ENCODE data around the gene OR12D1.
"Not testable (repeated sequence)": the region's sequence is repeated elsewhere in the genome, so short reads cannot be mapped to it uniquely, and the experiment has no call there.

The OR12D1 gene

DNA sequence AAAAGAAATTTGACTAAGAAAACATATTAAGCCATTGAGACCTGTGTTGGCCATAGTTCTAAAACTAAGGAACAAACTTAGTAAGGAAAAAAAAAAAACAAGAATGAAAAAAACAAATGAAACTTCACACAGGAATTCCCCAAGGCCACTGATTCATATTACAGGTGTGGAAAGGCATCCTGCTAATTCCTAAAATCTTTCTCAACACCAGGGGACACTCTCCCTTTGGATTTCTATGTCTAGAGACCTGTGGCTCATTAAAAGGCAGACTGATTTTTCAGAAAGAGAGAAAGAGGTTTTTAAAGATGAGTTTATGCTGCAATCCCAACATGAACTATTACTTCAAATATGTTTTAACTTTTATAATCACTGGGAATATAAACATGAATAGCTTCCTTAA lies at the start of gene OR12D1:
Gene OR12D1 (plus strand): TSS at position 341 of the 400 bp plus-strand sequence.
- Histone ChIP-seq H3K9ac (ENCODE audit: low read depth, low read length) (no peak within 1 kb of the TSS), H3K9me3 (ENCODE audit: control insufficient read depth, insufficient read depth, low read length) (peaks cover 2% of the 10 kb centered on the region; the same call in 1 of the 2 replicates), H3K4me1 (ENCODE audit: insufficient read depth, low read length) (no peaks in the 10 kb centered on the region), H3K36me3 (ENCODE audit: insufficient read depth, low read length) (no peaks in the 10 kb centered on the region)

DNA sequence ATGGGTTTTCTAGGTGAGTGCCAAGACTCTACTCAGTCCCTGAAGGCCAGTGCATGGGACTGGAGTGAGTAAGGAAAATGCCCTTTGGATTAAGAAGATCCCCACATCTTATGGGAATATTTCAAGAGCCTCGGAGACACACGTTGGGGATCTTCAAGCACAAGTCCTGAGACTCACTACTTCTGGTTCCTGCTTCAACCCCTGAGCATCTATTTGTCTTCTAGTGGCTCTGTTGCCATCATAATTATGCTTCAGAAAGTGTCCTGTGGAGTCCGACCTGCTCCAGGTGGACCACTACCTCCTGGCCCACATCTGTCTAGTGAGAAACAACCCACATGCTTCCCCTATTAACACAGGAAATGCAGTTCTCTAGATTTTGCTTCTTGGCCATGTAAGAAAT lies 46.0 kb upstream of the OR12D1 start, which contains the start of gene OR5V1:
Gene OR5V1 (minus strand): TSS at position 101 of the 400 bp plus-strand sequence. CDS start 12,670 bp downstream, outside the sequence.
- no peaks in the 10 kb centered on the region for H3K36me3 ChIP-seq (ENCODE audit: insufficient read depth, low read length)
- no peaks in the 10 kb centered on the region for H3K4me1 ChIP-seq (ENCODE audit: insufficient read depth, low read length)
- H3K9ac ChIP-seq (ENCODE audit: low read depth, low read length), result no peak within 1 kb of the TSS
- H3K9me3 ChIP-seq (ENCODE audit: control insufficient read depth, insufficient read depth, low read length), result no peaks in the 10 kb centered on the region

DNA sequence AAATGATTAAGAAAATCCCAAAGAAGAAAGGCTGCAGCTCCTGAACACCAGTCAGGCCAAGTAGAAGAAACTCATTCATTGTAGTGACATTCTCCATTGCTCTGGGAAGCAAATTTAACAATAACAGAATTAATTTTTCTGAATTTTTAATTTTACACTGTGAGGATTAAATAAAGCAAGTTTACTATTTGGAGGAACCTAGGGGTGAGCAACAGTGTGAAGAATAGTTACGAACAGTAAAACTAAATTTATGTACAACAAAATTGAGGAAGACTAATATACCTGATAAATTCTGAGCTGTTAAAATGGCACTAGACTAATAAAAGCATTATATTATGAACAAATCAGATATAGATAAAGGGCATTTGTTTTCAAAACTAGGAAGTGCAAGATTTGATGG lies 39.5 kb upstream of the OR12D1 start, which contains the start of gene OR12D3:
Gene OR12D3 (minus strand): TSS at position 101 of the 400 bp plus-strand sequence. CDS start 4 bp downstream, at position 97.
- no peaks in the 10 kb centered on the region for H3K36me3 ChIP-seq (ENCODE audit: insufficient read depth, low read length)
- H3K4me1 ChIP-seq (ENCODE audit: insufficient read depth, low read length), result no peaks in the 10 kb centered on the region
- no peak within 1 kb of the TSS for H3K9ac ChIP-seq (ENCODE audit: low read depth, low read length)
- no peaks in the 10 kb centered on the region for H3K9me3 ChIP-seq (ENCODE audit: control insufficient read depth, insufficient read depth, low read length)

GRCh38 chr6:29376003-29376402 lies 38.7 kb upstream of the OR12D1 start:
- no peaks in the 10 kb centered on the region for H3K4me1 ChIP-seq (ENCODE audit: insufficient read depth, low read length)

DNA sequence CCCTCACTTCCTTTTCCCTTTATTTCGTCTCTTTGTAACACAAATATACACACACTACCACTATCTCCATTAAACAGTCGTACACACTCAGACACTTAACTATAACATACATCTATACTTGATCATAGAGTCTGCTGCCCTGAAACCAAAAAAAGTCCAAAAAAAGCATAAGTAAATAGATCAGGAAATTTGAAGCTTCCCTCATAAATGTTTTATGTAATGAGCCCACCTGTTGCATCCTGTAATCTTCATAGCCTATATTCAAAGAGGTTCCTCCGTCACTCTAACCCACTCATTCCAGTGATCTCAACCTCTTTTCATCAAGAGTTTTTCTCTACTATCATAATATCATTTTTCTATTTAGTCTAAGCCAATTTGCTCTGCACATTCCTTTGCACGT lies 26.2 kb upstream of the OR12D1 start:
- H3K4me1 ChIP-seq (ENCODE audit: insufficient read depth, low read length), result no peaks in the 10 kb centered on the region
- H3K9ac ChIP-seq (ENCODE audit: low read depth, low read length), result no peak overlapping the region
- H3K9me3 ChIP-seq (ENCODE audit: control insufficient read depth, insufficient read depth, low read length), result no peaks in the 10 kb centered on the region
- H3K36me3 ChIP-seq (ENCODE audit: insufficient read depth, low read length), result no peaks in the 10 kb centered on the region

More at GRCh38 chr6:29376003-29376402, 38.7 kb upstream of the OR12D1 start:
- Histone ChIP-seq H3K9ac (ENCODE audit: low read depth, low read length) (no peak overlapping the region), H3K9me3 (ENCODE audit: control insufficient read depth, insufficient read depth, low read length) (no peaks in the 10 kb centered on the region), H3K36me3 (ENCODE audit: insufficient read depth, low read length) (no peaks in the 10 kb centered on the region)

DNA sequence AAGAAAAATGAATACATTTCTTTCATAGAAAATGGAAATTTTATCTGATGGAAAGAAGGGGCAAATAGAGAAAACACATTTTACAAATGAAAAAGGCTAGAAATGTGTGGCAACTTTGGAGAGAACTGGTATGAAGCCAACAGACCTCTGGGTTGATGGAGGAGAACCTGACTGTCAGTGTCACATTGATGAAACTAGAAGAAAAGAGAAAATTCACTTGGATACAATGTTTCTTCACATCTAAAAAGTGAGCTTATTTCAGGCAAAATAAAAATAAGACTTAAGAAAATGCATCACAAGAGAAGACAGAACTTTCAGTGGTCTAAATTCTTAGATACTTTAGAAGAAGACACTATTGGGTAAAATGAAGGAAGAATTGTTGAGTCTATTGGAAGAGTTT lies 19.4 kb upstream of the OR12D1 start, which contains the start of gene OR12D2:
Gene OR12D2 (plus strand): TSS at position 301 of the 400 bp plus-strand sequence. CDS start 1,069 bp downstream, outside the sequence.
- no peaks in the 10 kb centered on the region for H3K4me1 ChIP-seq (ENCODE audit: insufficient read depth, low read length)
- H3K9me3 ChIP-seq (ENCODE audit: control insufficient read depth, insufficient read depth, low read length), result no peaks in the 10 kb centered on the region
- no peaks in the 10 kb centered on the region for H3K36me3 ChIP-seq (ENCODE audit: insufficient read depth, low read length)
- H3K9ac ChIP-seq (ENCODE audit: low read depth, low read length), result no peak within 1 kb of the TSS

- Histone ChIP-seq H3K9ac (ENCODE audit: low read depth, low read length) (no peak overlapping the region), H3K9me3 (ENCODE audit: control insufficient read depth, insufficient read depth, low read length) (no peaks in the 10 kb centered on the region), H3K4me1 (ENCODE audit: insufficient read depth, low read length) (no peaks in the 10 kb centered on the region), H3K36me3 (ENCODE audit: insufficient read depth, low read length) (no peaks in the 10 kb centered on the region)
Observed at GRCh38 chr6:29399525-29399924, 15.2 kb upstream of the OR12D1 start.

- H3K9ac ChIP-seq (ENCODE audit: low read depth, low read length), result no peak overlapping the region
- H3K4me1 ChIP-seq (ENCODE audit: insufficient read depth, low read length), result no peaks in the 10 kb centered on the region
- H3K9me3 ChIP-seq (ENCODE audit: control insufficient read depth, insufficient read depth, low read length), result no peaks in the 10 kb centered on the region
- H3K36me3 ChIP-seq (ENCODE audit: insufficient read depth, low read length), result no peaks in the 10 kb centered on the region
Observed at GRCh38 chr6:29403801-29404200, 10.9 kb upstream of the OR12D1 start.

- no peaks in the 10 kb centered on the region for H3K9me3 ChIP-seq (ENCODE audit: control insufficient read depth, insufficient read depth, low read length)
Observed at GRCh38 chr6:29419516-29419915, 4.8 kb downstream of the OR12D1 start.

DNA sequence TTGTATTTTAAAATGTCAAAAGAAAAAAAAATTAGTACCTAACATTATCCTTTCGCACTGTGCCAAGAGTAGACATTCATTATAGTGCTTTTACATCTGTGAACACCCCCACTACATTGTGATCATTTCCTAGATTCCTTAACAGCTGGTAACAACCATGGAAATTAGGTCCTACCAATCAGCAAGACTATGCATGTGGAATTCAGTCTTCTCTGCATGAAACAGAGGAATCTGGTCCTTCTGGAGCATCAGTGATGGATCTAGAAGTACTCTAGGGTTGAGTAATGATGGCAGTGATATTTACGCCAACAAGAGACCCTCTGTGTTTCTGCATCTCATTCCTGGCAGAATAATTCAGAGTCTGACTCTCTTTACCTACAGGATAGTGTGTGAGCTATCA lies 9.4 kb downstream of the OR12D1 start:
- H3K9ac ChIP-seq (ENCODE audit: low read depth, low read length), result no peak overlapping the region
- no peaks in the 10 kb centered on the region; the same call in 1 of the 2 replicates for H3K4me1 ChIP-seq (ENCODE audit: insufficient read depth, low read length)
- H3K36me3 ChIP-seq (ENCODE audit: insufficient read depth, low read length), result no peaks in the 10 kb centered on the region
- no peaks in the 10 kb centered on the region for H3K9me3 ChIP-seq (ENCODE audit: control insufficient read depth, insufficient read depth, low read length)

More at GRCh38 chr6:29419516-29419915, 4.8 kb downstream of the OR12D1 start:
- Histone ChIP-seq H3K36me3 (ENCODE audit: insufficient read depth, low read length) (no peaks in the 10 kb centered on the region), H3K4me1 (ENCODE audit: insufficient read depth, low read length) (no peaks in the 10 kb centered on the region; the same call in 1 of the 2 replicates), H3K9ac (ENCODE audit: low read depth, low read length) (no peak overlapping the region)

DNA sequence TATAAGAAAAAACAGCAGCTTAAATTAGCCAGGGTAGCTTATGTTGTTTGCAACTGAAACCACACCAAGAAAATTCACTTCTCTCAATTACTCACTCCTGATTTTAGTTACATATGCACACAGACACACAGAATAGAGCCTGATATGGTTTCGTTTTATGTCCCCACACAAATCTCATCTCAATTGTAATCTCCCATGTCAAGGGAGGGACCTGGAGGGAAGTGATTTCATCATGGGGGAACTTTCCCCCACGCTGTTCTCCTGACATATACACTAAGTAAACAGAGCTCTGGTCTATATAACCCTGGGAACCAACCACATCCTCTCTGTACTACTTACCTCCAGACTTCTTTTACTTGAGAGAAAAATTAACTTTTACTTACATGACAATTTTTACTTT lies 9.8 kb downstream of the OR12D1 start:
- no peaks in the 10 kb centered on the region for H3K9me3 ChIP-seq (ENCODE audit: control insufficient read depth, insufficient read depth, low read length)
- H3K4me1 ChIP-seq (ENCODE audit: insufficient read depth, low read length), result no peaks in the 10 kb centered on the region; the same call in 1 of the 2 replicates
- no peak overlapping the region for H3K9ac ChIP-seq (ENCODE audit: low read depth, low read length)
- no peaks in the 10 kb centered on the region for H3K36me3 ChIP-seq (ENCODE audit: insufficient read depth, low read length)

GRCh38 chr6:29425075-29425474 lies 10.3 kb downstream of the OR12D1 start:
- no peaks in the 10 kb centered on the region for H3K9me3 ChIP-seq (ENCODE audit: control insufficient read depth, insufficient read depth, low read length)
- H3K36me3 ChIP-seq (ENCODE audit: insufficient read depth, low read length), result no peaks in the 10 kb centered on the region
- no peaks in the 10 kb centered on the region; the same call in 1 of the 2 replicates for H3K4me1 ChIP-seq (ENCODE audit: insufficient read depth, low read length)
- no peak overlapping the region for H3K9ac ChIP-seq (ENCODE audit: low read depth, low read length)

- Histone ChIP-seq H3K36me3 (ENCODE audit: insufficient read depth, low read length) (no peaks in the 10 kb centered on the region), H3K9ac (ENCODE audit: low read depth, low read length) (no peak overlapping the region), H3K9me3 (ENCODE audit: control insufficient read depth, insufficient read depth, low read length) (no peaks in the 10 kb centered on the region), H3K4me1 (ENCODE audit: insufficient read depth, low read length) (no peaks in the 10 kb centered on the region; the same call in 1 of the 2 replicates)
Observed at GRCh38 chr6:29426654-29427053, 11.9 kb downstream of the OR12D1 start.

DNA sequence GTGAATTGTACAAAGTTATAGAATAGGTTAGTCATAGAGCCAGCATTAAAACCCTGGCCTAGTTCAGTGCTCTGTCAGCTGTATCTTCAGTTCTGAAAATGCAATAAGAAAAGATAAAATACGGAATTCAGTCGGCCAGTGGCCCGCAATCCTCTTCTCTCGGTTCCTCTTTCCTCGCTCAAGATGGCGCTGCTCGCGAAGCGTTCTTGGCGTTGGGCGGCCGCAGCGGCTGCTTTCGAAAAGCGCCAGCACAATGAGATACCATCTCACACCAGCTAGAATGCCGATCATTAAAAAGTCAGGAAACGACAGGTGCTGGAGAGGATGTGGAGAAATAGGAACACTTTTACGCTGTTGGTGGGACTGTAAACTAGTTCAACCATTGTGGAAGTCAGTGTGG lies 22.0 kb downstream of the OR12D1 start:
- not testable (repeated sequence) for H3K9me3 ChIP-seq (ENCODE audit: control insufficient read depth, insufficient read depth, low read length); H3K9ac ChIP-seq (ENCODE audit: low read depth, low read length); H3K4me1 ChIP-seq (ENCODE audit: insufficient read depth, low read length); H3K36me3 ChIP-seq (ENCODE audit: insufficient read depth, low read length)

- Histone ChIP-seq H3K9me3 (ENCODE audit: control insufficient read depth, insufficient read depth, low read length) (no peaks in the 10 kb centered on the region), H3K36me3 (ENCODE audit: insufficient read depth, low read length) (no peaks in the 10 kb centered on the region), H3K9ac (ENCODE audit: low read depth, low read length) (no peak within 1 kb of the TSS), H3K4me1 (ENCODE audit: insufficient read depth, low read length) (no peaks in the 10 kb centered on the region)
Observed at GRCh38 chr6:29439006-29439405, 24.3 kb downstream of the OR12D1 start, which contains the start of gene OR10C1. OR10C1 (plus strand) TSS chr6:29439306; CDS start chr6:29440016, 710 bp downstream.
